Motor neuron (in vitro differentiated cells): Measurements from ENCODE around the gene FGD6. TPM values are rescaled to one million over a fixed set of nuclear protein-coding genes. Genes with fewer than 3 reads are reported as not detected.
A peak's percentile ranks its signal among the peaks of the same experiment; 100 is the strongest.

Experiments
- ATAC-seq, 8 experiments: fragments of 200-7000 bp; cut with Tn5 transposase; replicated peaks in 6 of 8; 2 replicates each; pipeline ENCODE4 v1.8.0; 2021; ENCODE audit warnings: mild to moderate bottlenecking in 8 of 8, moderate library complexity in 8 of 8
- H3K27ac ChIP-seq, 2 donors: fragments of 250-450 bp; sonication (Bioruptor Pico); 2 replicates each; pipeline ENCODE4 v1.9.0; 2021; ENCODE audit warnings: antibody characterized with exemption in 2 of 2, mild to moderate bottlenecking in 2 of 2, moderate library complexity in 1 of 2
- H3K4me1 ChIP-seq, 2 donors: fragments of 250-450 bp; sonication (Bioruptor Pico); replicated peaks in 1 of 2; 2 replicates each; pipeline ENCODE4 v1.6.1; 2021; ENCODE audit warnings: antibody characterized with exemption in 2 of 2, mild to moderate bottlenecking in 2 of 2, moderate library complexity in 1 of 2
- H3K4me3 ChIP-seq, 5 donors: fragments of 250-450 bp; sonication (Bioruptor Pico); 2 replicates each; pipeline ENCODE4 v1.9.0; 2021; ENCODE audit warnings: antibody characterized with exemption in 5 of 5, mild to moderate bottlenecking in 5 of 5, moderate library complexity in 4 of 5
- WGBS, 10 experiments: fragments of 450-650 bp; shearing (Covaris generic); methylation state at CpG; one replicate each; pipeline ENCODE4 v1.0.0; 2022; 5-methylcytosine and 5-hydroxymethylcytosine counted together
- in situ Hi-C, 9 experiments: fragments of 400-800 bp; cut with MboI; loops; one replicate each; pipeline ENCODE4 v1.15.0; 2021; ENCODE audit warnings: low sequenced_read_pairs in 9 of 9, low pct_unique_long_range_greater_than_20kb in 2 of 9; ENCODE audit not compliant: unreplicated experiment in 9 of 9
- total RNA-seq, 8 experiments: library from RNA; unstranded; fragments of 300-600 nt; gene quantifications; 2 replicates each; pipeline versions ENCODE4 v1.2.3 to v1.2.4, GENCODE V29; 2022

Gene FGD6
- total RNA-seq, 8 experiments from 2014 or later = 5.0 to 63.9 (median 18.1) TPM

DNA sequence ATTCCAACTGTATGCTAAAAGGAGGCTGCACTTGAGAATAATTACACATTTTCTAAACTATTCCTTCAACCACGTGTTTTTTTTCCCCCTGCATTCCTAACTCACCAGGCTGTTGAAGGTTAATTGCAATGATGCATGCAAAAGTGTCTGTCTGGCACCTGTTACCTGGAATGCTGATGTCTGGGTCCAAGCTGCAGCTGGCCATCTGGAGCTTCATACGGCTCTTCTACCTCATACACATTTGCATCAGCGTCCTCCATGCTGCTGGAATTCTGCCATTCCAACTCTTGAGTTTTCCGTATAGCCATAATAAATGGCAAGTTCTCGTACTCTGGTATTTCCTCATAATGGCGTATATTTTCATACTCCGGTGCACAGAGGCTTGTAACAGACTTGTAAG, 8.6 kb downstream of the FGD6 start:
- ATAC-seq = no peak
- 63 to 100% (median 90%) methylated on average over 1 to 7 of the region's 7 CpGs; no CpG with 5 or more reads in 1 of the 10 experiments for WGBS, 10 experiments
- in situ Hi-C loops = no loop called here
- H3K4me3 ChIP-seq = no peak overlapping the region
- H3K4me1 ChIP-seq = peaks cover 0 to 15% of the 10 kb centered on the region in 2 donors
- H3K27ac ChIP-seq = no peak overlapping the region

GRCh38 chr12:95207407-95207806, 9.9 kb downstream of the FGD6 start:
- WGBS, 10 experiments = 50 to 100% (median 80%) methylated on average over 2 of the region's 2 CpGs; no CpG with 5 or more reads in 2 of the 10 experiments
- Histone ChIP-seq H3K4me3 (no peak overlapping the region), H3K27ac (no peak overlapping the region), H3K4me1 (peaks cover 0 to 16% of the 10 kb centered on the region in 2 donors)
- no peak for ATAC-seq
- in situ Hi-C loops = no loop called here

- ATAC-seq = no peak
- in situ Hi-C loops = no loop called here
- no peak overlapping the region for H3K4me3 ChIP-seq
These were observed 10.4 kb downstream of the FGD6 start for GRCh38 chr12:95206916-95207315.

GRCh38 chr12:95205685-95206084, 11.6 kb downstream of the FGD6 start:
- 17 to 88% (median 50%) methylated on average over 1 to 4 of the region's 4 CpGs; no CpG with 5 or more reads in 2 of the 10 experiments for WGBS, 10 experiments
- Histone ChIP-seq H3K4me1 (peaks cover 6 to 16% of the 10 kb centered on the region in 2 donors), H3K4me3 (no peak overlapping the region), H3K27ac (peak overlapping the region in 1 of 2 donors; percentile 45)
- peak in 7 of 8 experiments; percentile 11 to 87 (median 75) for ATAC-seq
- in situ Hi-C loops = no loop called here

More at GRCh38 chr12:95206916-95207315, 10.4 kb downstream of the FGD6 start:
- H3K27ac ChIP-seq = no peak overlapping the region
- H3K4me1 ChIP-seq = peaks cover 0 to 16% of the 10 kb centered on the region in 2 donors
- WGBS, 10 experiments = 89 to 100% (median 100%) methylated on average over 1 to 8 of the region's 8 CpGs

DNA sequence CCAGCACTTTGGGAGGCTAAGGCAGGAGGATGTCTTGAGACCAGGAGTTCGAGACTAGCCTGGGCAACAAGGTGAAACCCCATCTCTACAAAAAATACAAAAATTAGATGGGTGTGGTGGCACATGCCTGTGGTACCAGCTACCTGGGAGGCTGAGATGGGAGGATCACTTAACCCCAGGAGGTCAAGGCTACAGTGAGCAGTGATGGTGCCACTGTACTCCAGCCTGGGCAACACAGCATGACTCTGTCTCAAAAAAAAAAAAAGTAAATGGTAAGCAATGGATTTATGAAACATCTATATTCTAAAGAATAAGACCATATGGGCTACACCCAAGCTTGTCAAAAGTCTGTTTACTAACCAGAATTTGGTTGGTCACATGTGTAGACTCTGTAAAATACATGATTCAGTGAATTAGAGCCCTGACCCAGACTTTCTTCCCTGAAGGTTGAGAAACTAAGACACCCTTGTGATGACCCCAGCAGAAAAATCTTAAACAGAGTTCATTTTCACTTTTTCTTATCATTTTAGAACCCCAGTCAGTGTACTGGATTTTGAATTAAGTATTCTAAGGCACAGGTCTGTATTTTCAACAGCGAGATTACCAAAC, 12.1 kb downstream of the FGD6 start:
- Histone ChIP-seq H3K4me3 (no peak overlapping the region), H3K4me1 (peaks cover 12 to 16% of the 10 kb centered on the region in 2 donors), H3K27ac (no peak overlapping the region)
- 86 to 100% (median 100%) methylated on average over 1 to 2 of the region's 2 CpGs; no CpG with 5 or more reads in 3 of the 10 experiments for WGBS, 10 experiments
- in situ Hi-C loops = no loop called here
- no peak for ATAC-seq

DNA sequence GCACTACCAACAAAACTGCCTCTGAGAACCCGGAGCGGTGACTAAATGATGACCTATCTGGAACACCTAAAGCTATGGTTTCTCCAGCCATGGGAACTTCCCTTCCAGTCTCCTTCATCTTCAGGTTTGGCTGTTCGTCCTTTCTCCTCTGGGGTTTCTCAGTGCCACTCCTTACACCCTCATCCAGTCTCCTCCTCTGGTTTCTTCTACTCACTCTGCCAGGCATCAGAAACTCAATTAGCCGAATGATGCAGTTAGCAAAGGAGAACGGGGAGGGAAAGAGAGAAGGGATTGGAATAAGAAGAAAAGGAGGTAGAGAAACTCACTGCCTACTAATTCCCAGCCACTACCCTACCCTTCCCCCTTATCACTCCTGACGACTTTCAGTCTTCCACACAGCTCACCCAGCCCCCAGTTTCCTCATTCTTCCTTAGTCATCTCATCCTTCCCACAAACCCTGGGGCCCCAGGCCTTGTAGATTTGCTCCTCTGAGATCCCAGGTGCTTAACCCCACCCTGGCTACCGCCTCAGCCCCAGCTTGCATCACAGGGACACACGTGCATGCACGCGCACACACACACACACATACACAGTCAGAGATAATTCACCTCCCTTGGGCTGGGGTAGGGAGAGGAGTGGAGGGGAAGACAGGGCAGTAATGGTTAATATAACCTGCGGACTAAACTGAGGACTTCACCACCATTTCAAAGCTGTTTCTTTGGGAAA, 13.0 kb downstream of the FGD6 start:
- Histone ChIP-seq H3K27ac (no peak overlapping the region), H3K4me1 (peaks cover 14 to 16% of the 10 kb centered on the region in 2 donors), H3K4me3 (no peak overlapping the region)
- WGBS, 10 experiments = 0 to 100% (median 80%) methylated on average over 1 to 7 of the region's 11 CpGs; no CpG with 5 or more reads in 1 of the 10 experiments
- in situ Hi-C loops = no loop called here
- ATAC-seq = peak; percentile 55 to 82 (median 76)

GRCh38 chr12:95203487-95204030, 13.7 kb downstream of the FGD6 start:
- H3K27ac ChIP-seq = no peak overlapping the region
- no peak for ATAC-seq
- in situ Hi-C loops = no loop called here
- H3K4me3 ChIP-seq = no peak overlapping the region
- 0 to 100% (median 80%) methylated on average over 1 of the region's 1 CpG; no CpG with 5 or more reads in 2 of the 10 experiments for WGBS, 10 experiments
- peaks cover 14 to 22% of the 10 kb centered on the region in 2 donors for H3K4me1 ChIP-seq

DNA sequence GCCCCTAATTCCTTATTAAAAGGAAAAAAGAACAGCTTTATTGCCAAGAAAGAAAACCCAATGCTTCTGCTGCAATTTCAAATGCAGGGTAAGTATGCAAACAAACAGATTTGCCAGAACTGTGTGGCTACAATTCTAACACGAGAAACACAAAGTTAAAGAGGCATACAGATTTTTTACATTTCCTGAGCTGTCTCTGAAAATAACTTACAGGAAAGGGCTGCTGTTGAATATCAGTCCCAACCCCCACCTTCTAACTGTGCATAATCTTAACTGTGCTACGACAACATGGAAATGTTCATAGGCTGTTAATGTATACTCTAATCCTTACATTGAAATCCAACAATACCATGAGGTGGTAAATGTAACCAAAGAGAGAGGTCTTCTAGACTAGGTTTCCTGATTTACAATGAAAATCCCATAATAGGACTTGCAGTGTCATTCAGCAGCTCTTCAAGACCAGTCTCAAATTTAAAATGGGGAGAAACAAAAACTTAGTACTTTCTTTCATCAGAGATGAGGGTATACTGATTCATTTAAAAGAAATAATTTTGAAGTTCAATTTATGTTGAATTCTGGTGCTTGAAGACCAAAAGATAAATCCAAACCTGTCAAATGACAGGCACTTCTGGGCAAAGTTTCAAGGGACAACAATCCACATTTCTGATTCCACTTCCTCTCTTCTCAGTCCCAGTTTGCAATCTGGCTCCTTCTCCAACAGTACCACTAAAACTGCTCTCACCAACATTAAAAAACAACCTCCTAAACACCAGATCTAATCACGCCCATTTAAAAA, 14.4 kb downstream of the FGD6 start:
- in situ Hi-C loops = no loop called here
- no peak overlapping the region for H3K27ac ChIP-seq
- H3K4me3 ChIP-seq = no peak overlapping the region
- WGBS, 10 experiments = 0 to 100% (median 74%) methylated on average over 1 to 3 of the region's 3 CpGs; no CpG with 5 or more reads in 1 of the 10 experiments
- H3K4me1 ChIP-seq = peaks cover 14 to 22% of the 10 kb centered on the region in 2 donors
- peak in 2 of 8 experiments; percentile 6 to 17 for ATAC-seq

DNA sequence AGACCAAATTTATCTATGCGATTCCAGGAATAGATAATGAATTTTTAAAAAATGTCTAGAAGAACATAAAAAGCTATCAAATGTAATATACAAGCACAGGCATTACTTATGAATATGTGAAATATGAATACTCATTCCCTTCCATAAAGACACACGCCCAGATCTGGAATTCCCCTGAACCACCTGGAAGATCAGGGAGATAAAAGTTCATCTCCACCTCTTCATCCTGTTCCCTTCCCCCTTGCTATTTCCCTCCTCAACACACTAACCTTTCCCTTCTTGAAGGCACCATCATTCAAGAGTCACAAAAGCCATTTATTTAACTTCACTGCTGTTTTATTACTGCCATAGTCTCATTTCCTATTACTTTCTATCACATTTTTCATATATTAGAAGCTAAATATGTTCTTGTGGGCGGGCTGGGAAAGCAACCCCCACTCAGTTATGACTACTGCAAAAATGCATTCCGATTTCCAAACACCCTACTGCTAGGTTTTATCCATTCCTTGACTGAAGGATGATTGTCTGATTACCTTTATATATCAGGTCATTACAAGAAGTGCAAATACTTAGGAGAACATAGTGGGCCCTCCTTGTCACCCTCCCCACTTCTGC, 16.1 kb downstream of the FGD6 start:
- WGBS, 10 experiments = 16 to 100% (median 93%) methylated on average over 1 to 4 of the region's 4 CpGs; no CpG with 5 or more reads in 1 of the 10 experiments
- Histone ChIP-seq H3K4me1 (peaks cover 14 to 22% of the 10 kb centered on the region in 2 donors), H3K27ac (no peak overlapping the region), H3K4me3 (no peak overlapping the region)
- in situ Hi-C loops = no loop called here
- peak in 3 of 8 experiments; percentile 1 to 50 (median 5) for ATAC-seq

DNA sequence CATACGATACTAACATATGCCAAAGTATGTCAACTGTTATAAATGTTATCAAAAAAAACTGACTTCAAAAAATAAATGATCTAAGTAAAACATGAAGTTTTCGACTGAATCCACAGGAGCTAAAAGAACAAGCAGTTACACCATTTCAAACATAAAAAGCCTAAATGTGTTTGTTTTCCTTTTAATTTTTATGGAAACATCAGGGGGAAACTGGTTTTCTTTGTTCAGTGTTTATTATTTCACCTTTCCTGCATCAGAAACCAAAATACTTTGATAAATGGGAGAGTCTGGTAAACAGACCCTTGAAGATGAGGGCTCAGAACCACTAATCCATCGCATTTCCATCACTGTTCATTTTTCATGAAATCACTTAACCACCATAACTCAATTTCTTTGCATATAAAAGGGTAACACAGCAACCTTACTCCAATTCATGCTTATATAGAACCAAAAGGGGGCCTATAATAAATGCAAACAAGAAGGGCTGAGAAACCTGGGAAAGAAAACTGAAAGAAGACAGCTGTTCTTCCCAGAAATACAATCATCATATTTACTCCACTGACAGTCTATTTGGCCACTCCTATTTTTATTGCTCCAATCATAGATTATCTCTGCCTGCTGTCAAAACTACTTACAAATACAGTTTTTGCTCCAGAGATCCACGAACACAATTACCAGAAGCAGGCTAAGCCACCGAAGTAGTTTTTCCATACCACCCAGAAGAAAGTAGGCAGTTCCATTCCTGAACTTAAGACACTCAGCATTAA, 17.0 kb downstream of the FGD6 start:
- Histone ChIP-seq H3K4me3 (no peak overlapping the region), H3K27ac (no peak overlapping the region), H3K4me1 (peaks cover 14 to 15% of the 10 kb centered on the region in 2 donors)
- 24 to 88% (median 62%) methylated on average over 1 to 5 of the region's 5 CpGs for whole genome bisulfite sequencing, 10 experiments
- ATAC-seq = peak in 3 of 8 experiments; percentile 27 to 50 (median 34)
- in situ Hi-C loops = no loop called here

DNA sequence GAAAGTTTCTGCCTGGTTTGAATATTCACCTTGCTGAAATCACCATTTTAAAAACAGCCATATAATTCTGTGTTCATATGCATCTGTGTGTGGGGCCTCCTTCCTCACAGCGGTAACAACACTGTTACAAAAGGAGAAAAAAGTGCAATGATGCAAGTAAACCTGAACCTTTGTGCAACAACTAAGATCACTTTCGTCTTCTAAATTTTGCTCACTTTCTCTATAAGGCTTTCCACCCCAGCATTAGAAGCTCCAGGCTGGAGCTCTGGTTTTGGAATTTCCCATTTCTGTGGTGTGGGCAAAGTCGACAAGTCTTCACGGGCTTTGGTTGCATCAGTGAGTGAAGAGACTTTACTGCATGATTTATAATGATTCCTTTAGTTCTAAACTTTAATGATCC, 18.4 kb downstream of the FGD6 start:
- Histone ChIP-seq H3K4me1 (peaks cover 8 to 14% of the 10 kb centered on the region in 2 donors), H3K4me3 (no peak overlapping the region), H3K27ac (no peak overlapping the region)
- ATAC-seq = no peak
- in situ Hi-C loops = no loop called here
- WGBS, 10 experiments = 24 to 100% (median 44%) methylated on average over 1 to 4 of the region's 4 CpGs; no CpG with 5 or more reads in 2 of the 10 experiments

GRCh38 chr12:95197636-95198035, 19.6 kb downstream of the FGD6 start:
- Histone ChIP-seq H3K4me1 (peaks cover 6 to 14% of the 10 kb centered on the region in 2 donors), H3K27ac (no peak overlapping the region), H3K4me3 (no peak overlapping the region)
- peak in 3 of 8 experiments; percentile 10 to 48 (median 33) for ATAC-seq
- in situ Hi-C loops = no loop called here
- 0 to 100% (median 91%) methylated on average over 1 to 2 of the region's 2 CpGs; no CpG with 5 or more reads in 1 of the 10 experiments for WGBS, 10 experiments
